Renal cortical epithelial cell (primary cell): Measurements from ENCODE around the gene TBC1D2. TPM values are rescaled to one million over a fixed set of nuclear protein-coding genes. Genes with fewer than 3 reads are reported as not detected.

ENCODE experiments used
- DNase-seq: peaks from one replicate; pipeline ENCODE4 v3.0.0-alpha.2; 2011; ENCODE audit warnings: low read depth
- total RNA-seq: library from RNA; depleted of rRNA; stranded (reverse); fragments of >200 nt; gene quantifications from 2 replicates; pipeline ENCODE4 v1.2.3, GENCODE V29; 2014

The TBC1D2 gene
- total RNA-seq, 1 donor from 2014 or later = 111 TPM

GRCh38 chr9:98241357-98242300, 13.8 kb downstream of the TBC1D2 start:
- no peak for DNase-seq

- DNase-seq = no peak
Observed at GRCh38 chr9:98240475-98240874, 15.0 kb downstream of the TBC1D2 start.

GRCh38 chr9:98236901-98237487, 18.5 kb downstream of the TBC1D2 start:
- no peak for DNase-seq

- no peak for DNase-seq
Observed at GRCh38 chr9:98235126-98235525, 20.3 kb downstream of the TBC1D2 start.

GRCh38 chr9:98234245-98234825, 21.1 kb downstream of the TBC1D2 start:
- no peak for DNase-seq

- DNase-seq = no peak
Observed at GRCh38 chr9:98232926-98233325, 22.5 kb downstream of the TBC1D2 start.

- DNase-seq = peak; percentile 72
Observed at GRCh38 chr9:98231770-98232478, 23.5 kb downstream of the TBC1D2 start.

GRCh38 chr9:98230789-98231188, 24.7 kb downstream of the TBC1D2 start:
- no peak for DNase-seq

- DNase-seq = no peak
Observed at GRCh38 chr9:98230304-98230703, 25.1 kb downstream of the TBC1D2 start.

- DNase-seq = no peak
Observed at GRCh38 chr9:98229620-98230019, 25.8 kb downstream of the TBC1D2 start.

- DNase-seq = no peak
Observed at GRCh38 chr9:98229090-98229395, 26.4 kb downstream of the TBC1D2 start.

GRCh38 chr9:98228392-98229089, 26.9 kb downstream of the TBC1D2 start:
- DNase-seq = no peak

GRCh38 chr9:98227883-98228282, 27.6 kb downstream of the TBC1D2 start:
- no peak for DNase-seq

GRCh38 chr9:98226957-98227356, 28.5 kb downstream of the TBC1D2 start:
- no peak for DNase-seq

GRCh38 chr9:98226516-98226915, 28.9 kb downstream of the TBC1D2 start:
- DNase-seq = peak; percentile 90

GRCh38 chr9:98225015-98225442, 30.4 kb downstream of the TBC1D2 start:
- no peak for DNase-seq

- peak; percentile 99 for DNase-seq
Observed at GRCh38 chr9:98222885-98223691, 32.4 kb downstream of the TBC1D2 start.

- no peak for DNase-seq
Observed at GRCh38 chr9:98220911-98221310, 34.5 kb downstream of the TBC1D2 start.

GRCh38 chr9:98219794-98220370, 35.6 kb downstream of the TBC1D2 start:
- DNase-seq = no peak

GRCh38 chr9:98219364-98219716, 36.1 kb downstream of the TBC1D2 start:
- DNase-seq = no peak
